GM21723 (cell line): ENCODE results near the gene BACH2.
"Not testable (repeated sequence)": the region's sequence is repeated elsewhere in the genome, so short reads cannot be mapped to it uniquely, and the experiment has no call there.

Experiments used
- ATAC-seq: cut with Tn5 transposase; IDR thresholded peaks from one replicate; pipeline ENCODE4 v1.9.1; 2021; ENCODE audit warnings: mild to moderate bottlenecking, moderate library complexity; ENCODE audit not compliant: unreplicated experiment

Gene BACH2

GRCh38 chr6:89980353-89980752 lies 316.3 kb downstream of the BACH2 start:
- no peak for ATAC-seq

GRCh38 chr6:89979481-89980119 lies 317.0 kb downstream of the BACH2 start:
- ATAC-seq: no peak

- ATAC-seq: no peak
These were observed 317.9 kb downstream of the BACH2 start for GRCh38 chr6:89978749-89979145.

GRCh38 chr6:89977808-89978748 lies 318.6 kb downstream of the BACH2 start:
- no peak for ATAC-seq

GRCh38 chr6:89976694-89977020 lies 320.0 kb downstream of the BACH2 start:
- ATAC-seq: no peak

- ATAC-seq: no peak
These were observed 320.5 kb downstream of the BACH2 start for GRCh38 chr6:89975991-89976693.

- no peak for ATAC-seq
These were observed 321.3 kb downstream of the BACH2 start for GRCh38 chr6:89975366-89975765.

GRCh38 chr6:89974834-89975233 lies 321.8 kb downstream of the BACH2 start:
- no peak for ATAC-seq

- no peak for ATAC-seq
These were observed 324.6 kb downstream of the BACH2 start for GRCh38 chr6:89972025-89972381.

GRCh38 chr6:89971338-89972024 lies 325.2 kb downstream of the BACH2 start:
- not testable (repeated sequence) for ATAC-seq

- ATAC-seq: no peak
These were observed 325.9 kb downstream of the BACH2 start for GRCh38 chr6:89970609-89971337.

GRCh38 chr6:89970072-89970471 lies 326.6 kb downstream of the BACH2 start:
- no peak for ATAC-seq

- ATAC-seq: no peak
These were observed 329.7 kb downstream of the BACH2 start for GRCh38 chr6:89966913-89967312.

GRCh38 chr6:89966228-89966544 lies 330.5 kb downstream of the BACH2 start:
- ATAC-seq: no peak

- no peak for ATAC-seq
These were observed 331.0 kb downstream of the BACH2 start for GRCh38 chr6:89965441-89966227.

- no peak for ATAC-seq
These were observed 333.3 kb downstream of the BACH2 start for GRCh38 chr6:89963391-89963790.

- no peak for ATAC-seq
These were observed 335.2 kb downstream of the BACH2 start for GRCh38 chr6:89961481-89961880.

GRCh38 chr6:89959883-89960282 lies 336.8 kb downstream of the BACH2 start:
- ATAC-seq: no peak

GRCh38 chr6:89956182-89956581 lies 340.5 kb downstream of the BACH2 start:
- ATAC-seq: no peak

- no peak for ATAC-seq
These were observed 341.3 kb downstream of the BACH2 start for GRCh38 chr6:89955364-89955763.
